SU-DHL-6 (cell line): ENCODE data around the gene LTF.

ENCODE experiments used
- H2AFZ ChIP-seq: fragments of 200-600 bp; sonication (generic); 2 replicates; pipeline ENCODE4 v1.6.1; 2014; ENCODE audit warnings: low read depth, mild to moderate bottlenecking, moderate library complexity, mixed read lengths, antibody characterized with exemption, low read length; ENCODE audit not compliant: severe bottlenecking
- H3F3A ChIP-seq: fragments of 200-600 bp; shearing (Covaris generic); 2 replicates; pipeline ENCODE4 v1.6.0; 2016; ENCODE audit warnings: antibody characterized with exemption, mild to moderate bottlenecking; ENCODE audit not compliant: insufficient read depth
- H3K27ac ChIP-seq: fragments of 200-600 bp; sonication (generic); 2 replicates; pipeline ENCODE4 v1.5.1; 2016; ENCODE audit warnings: low read depth, mild to moderate bottlenecking, low read length, moderate library complexity, mixed read lengths
- H3K27me3 ChIP-seq: fragments of 200-600 bp; sonication (generic), shearing (Covaris generic); 2 replicates; pipeline ENCODE4 v1.6.0; 2014; ENCODE audit warnings: mild to moderate bottlenecking, low read length
- H3K36me3 ChIP-seq: fragments of 200-600 bp; sonication (generic); 2 replicates; pipeline ENCODE4 v1.6.1; 2014; ENCODE audit warnings: mild to moderate bottlenecking, low read length, mixed read lengths
- H3K4me2 ChIP-seq: fragments of 300-600, 200-600 bp; shearing (Covaris generic), sonication (generic); 2 replicates; pipeline ENCODE4 v1.6.0; 2014; ENCODE audit warnings: low read length, low read depth, mild to moderate bottlenecking; ENCODE audit not compliant: poor library complexity, severe bottlenecking
- H3K4me3 ChIP-seq: fragments of 200-600 bp; sonication (generic); 2 replicates; pipeline ENCODE4 v1.5.1; 2014; ENCODE audit warnings: antibody characterized with exemption, low read length, mild to moderate bottlenecking, mixed read lengths; ENCODE audit not compliant: insufficient read depth, poor library complexity, severe bottlenecking
- H3K79me2 ChIP-seq: fragments of 200-600 bp; sonication (generic); 2 replicates; pipeline ENCODE4 v1.6.1; 2014; ENCODE audit warnings: mild to moderate bottlenecking, low read length, moderate library complexity; ENCODE audit not compliant: insufficient read depth
- H3K9ac ChIP-seq: fragments of 200-600 bp; sonication (generic); 2 replicates; pipeline ENCODE4 v1.7.0; 2014; ENCODE audit warnings: mild to moderate bottlenecking, low read length
- H3K9me2 ChIP-seq: fragments of 200-600 bp; sonication (generic); replicated peaks from 2 replicates; pipeline ENCODE4 v1.6.1; 2014; ENCODE audit warnings: low read length; ENCODE audit not compliant: insufficient read depth
- H3K9me3 ChIP-seq: fragments of 200-600 bp; sonication (generic); 2 replicates; pipeline ENCODE4 v1.6.1; 2014; ENCODE audit warnings: low read length, mixed read lengths; ENCODE audit not compliant: insufficient read depth
- H4K20me1 ChIP-seq: fragments of 200-600 bp; sonication (generic); 2 replicates; pipeline ENCODE4 v1.6.1; 2014; ENCODE audit warnings: low read depth, mild to moderate bottlenecking, antibody characterized with exemption, low read length, moderate library complexity, mixed read lengths
- CTCF ChIP-seq: fragments of 200-600 bp; sonication (generic); IDR thresholded peaks from one replicate; pipeline ENCODE4 v1.5.1; 2017; ENCODE audit warnings: antibody characterized with exemption, mild to moderate bottlenecking, low read length, moderate library complexity; ENCODE audit not compliant: insufficient read depth, poor library complexity, severe bottlenecking
- EZH2phosphoT487 ChIP-seq: fragments of 200-600 bp; sonication (generic), shearing (Covaris generic); conservative IDR thresholded peaks from 2 replicates; pipeline ENCODE4 v1.6.1; 2018; ENCODE audit warnings: mild to moderate bottlenecking, antibody characterized with exemption, low read length, moderate library complexity, mixed read lengths

LTF gene

GRCh38 chr3:46508850-46509591 lies 44.3 kb upstream of the LTF start:
- no peak overlapping the region for H3K27ac ChIP-seq
- peaks cover 6% of the 10 kb centered on the region; the same call in 1 of the 2 replicates for H3F3A ChIP-seq
- no peaks in the 10 kb centered on the region for H3K27me3 ChIP-seq
- H3K9me3 ChIP-seq = peaks cover 10% of the 10 kb centered on the region; the same call in 1 of the 2 replicates
- H4K20me1 ChIP-seq = no peaks in the 10 kb centered on the region
- H3K9ac ChIP-seq = no peak overlapping the region
- TF ChIP-seq EZH2phosphoT487 = no peak
- no peak for TF ChIP-seq CTCF
- no peaks in the 10 kb centered on the region for H3K9me2 ChIP-seq
- H3K36me3 ChIP-seq = no peaks in the 10 kb centered on the region
- no peak overlapping the region for H2AFZ ChIP-seq
- H3K4me3 ChIP-seq = no peak overlapping the region
- H3K4me2 ChIP-seq = no peak overlapping the region
- no peaks in the 10 kb centered on the region for H3K79me2 ChIP-seq

GRCh38 chr3:46506526-46506925 lies 41.8 kb upstream of the LTF start:
- H3K9ac ChIP-seq = no peak overlapping the region
- H3F3A ChIP-seq = peaks cover 6% of the 10 kb centered on the region; the same call in 1 of the 2 replicates
- no peaks in the 10 kb centered on the region for H4K20me1 ChIP-seq
- H3K79me2 ChIP-seq = no peaks in the 10 kb centered on the region
- no peaks in the 10 kb centered on the region for H3K9me2 ChIP-seq
- H3K4me3 ChIP-seq = no peak overlapping the region
- TF ChIP-seq EZH2phosphoT487 (no peak), CTCF (no peak)
- no peaks in the 10 kb centered on the region for H3K27me3 ChIP-seq
- H3K4me2 ChIP-seq = no peak overlapping the region
- no peak overlapping the region for H3K27ac ChIP-seq
- H3K9me3 ChIP-seq = peaks cover 15% of the 10 kb centered on the region; the same call in 1 of the 2 replicates
- H3K36me3 ChIP-seq = no peaks in the 10 kb centered on the region; the same call in 1 of the 2 replicates
- H2AFZ ChIP-seq = no peak overlapping the region

- H3K79me2 ChIP-seq = no peaks in the 10 kb centered on the region
Measured at GRCh38 chr3:46505953-46506352, 41.2 kb upstream of the LTF start.

More at GRCh38 chr3:46505953-46506352, 41.2 kb upstream of the LTF start:
- H3K9me3 ChIP-seq = peaks cover 15% of the 10 kb centered on the region; the same call in 1 of the 2 replicates
- no peaks in the 10 kb centered on the region for H3K9me2 ChIP-seq
- H3K4me3 ChIP-seq = no peak overlapping the region
- H3K36me3 ChIP-seq = no peaks in the 10 kb centered on the region; the same call in 1 of the 2 replicates
- no peak overlapping the region for H3K4me2 ChIP-seq
- peaks cover 6% of the 10 kb centered on the region; the same call in 1 of the 2 replicates for H3F3A ChIP-seq
- TF ChIP-seq EZH2phosphoT487 (no peak), CTCF (no peak)
- H4K20me1 ChIP-seq = no peaks in the 10 kb centered on the region
- no peaks in the 10 kb centered on the region for H3K27me3 ChIP-seq
- no peak overlapping the region for H3K27ac ChIP-seq
- H3K9ac ChIP-seq = no peak overlapping the region
- H2AFZ ChIP-seq = no peak overlapping the region
